Glutamatergic neuron (in vitro differentiated cells): ENCODE measurements around the gene NCLN. TPM values are rescaled to one million over a fixed set of nuclear protein-coding genes. Genes with fewer than 3 reads are reported as not detected.

Experiments
- DNase-seq: peaks from one replicate; pipeline ENCODE4 v3.0.0; 2022
- H3K27ac Mint-ChIP-seq: one replicate; pipeline ENCODE4 v1.8.0; 2020; ENCODE audit warnings: mild to moderate bottlenecking, mixed read lengths, inconsistent platforms; ENCODE audit not compliant: unreplicated experiment
- H3K27me3 Mint-ChIP-seq: one replicate; pipeline ENCODE4 v1.8.0; 2020; ENCODE audit warnings: mild to moderate bottlenecking, moderate library complexity, mixed read lengths, inconsistent platforms; ENCODE audit not compliant: unreplicated experiment
- H3K36me3 Mint-ChIP-seq: one replicate; pipeline ENCODE4 v1.8.0; 2020; ENCODE audit warnings: mild to moderate bottlenecking, mixed read lengths, inconsistent platforms; ENCODE audit not compliant: unreplicated experiment
- H3K4me1 Mint-ChIP-seq: one replicate; pipeline ENCODE4 v1.8.0; 2020; ENCODE audit warnings: mild to moderate bottlenecking, low read depth, mixed read lengths, inconsistent platforms; ENCODE audit not compliant: unreplicated experiment
- H3K4me3 Mint-ChIP-seq: one replicate; pipeline ENCODE4 v1.8.0; 2020; ENCODE audit warnings: mild to moderate bottlenecking, mixed read lengths, inconsistent platforms; ENCODE audit not compliant: unreplicated experiment
- H3K9me3 Mint-ChIP-seq: one replicate; pipeline ENCODE4 v1.8.0; 2020; ENCODE audit warnings: mild to moderate bottlenecking, moderate library complexity, mixed read lengths, inconsistent platforms; ENCODE audit not compliant: unreplicated experiment
- CTCF ChIP-seq: fragments of 200-600 bp; sonication (generic); IDR thresholded peaks from one replicate; pipeline ENCODE4 v1.5.0; 2021; ENCODE audit not compliant: partially characterized antibody, unreplicated experiment
- total RNA-seq: library from RNA; stranded (reverse); fragmentation: NEBNext Ultra II Directional; extraction: Animal tissue kit (Norgen Biotek cat#: 25700); gene quantifications from one replicate; pipeline ENCODE4 v1.2.1, GENCODE V29; 2021; ENCODE audit not compliant: unreplicated experiment

The NCLN gene
- total RNA-seq, 1 donor from 2014 or later: 54.4 TPM

- Mint-ChIP-seq H3K9me3 (peaks cover 2% of the 10 kb centered on the region), H3K4me1 (peaks cover 9% of the 10 kb centered on the region), H3K4me3 (no peak overlapping the region), H3K27ac (peak overlapping the region; percentile 12), H3K36me3 (peaks cover 3% of the 10 kb centered on the region), H3K27me3 (peaks cover 7% of the 10 kb centered on the region)
- DNase-seq: no peak
- TF ChIP-seq CTCF: no peak
These were observed 28.5 kb upstream of the NCLN start for GRCh38 chr19:3157096-3157845.

GRCh38 chr19:3159565-3159964, 26.2 kb upstream of the NCLN start:
- Mint-ChIP-seq H3K27me3 (peaks cover 7% of the 10 kb centered on the region), H3K4me1 (peaks cover 9% of the 10 kb centered on the region), H3K9me3 (peaks cover 2% of the 10 kb centered on the region), H3K36me3 (peaks cover 3% of the 10 kb centered on the region), H3K4me3 (no peak overlapping the region), H3K27ac (no peak overlapping the region)
- no peak for TF ChIP-seq CTCF
- no peak for DNase-seq

- Mint-ChIP-seq H3K27me3 (peaks cover 7% of the 10 kb centered on the region), H3K4me3 (no peak overlapping the region), H3K4me1 (peaks cover 4% of the 10 kb centered on the region), H3K36me3 (peaks cover 3% of the 10 kb centered on the region), H3K9me3 (peaks cover 2% of the 10 kb centered on the region), H3K27ac (no peak overlapping the region)
- no peak for DNase-seq
- TF ChIP-seq CTCF: no peak
These were observed 25.5 kb upstream of the NCLN start for GRCh38 chr19:3160219-3160618.

GRCh38 chr19:3161453-3161852, 24.3 kb upstream of the NCLN start:
- no peak overlapping the region for H3K27ac Mint-ChIP-seq
- H3K4me3 Mint-ChIP-seq: no peak overlapping the region
- H3K9me3 Mint-ChIP-seq: no peaks in the 10 kb centered on the region
- peaks cover 5% of the 10 kb centered on the region for H3K27me3 Mint-ChIP-seq
- no peaks in the 10 kb centered on the region for H3K4me1 Mint-ChIP-seq
- no peak for DNase-seq
- no peaks in the 10 kb centered on the region for H3K36me3 Mint-ChIP-seq
- TF ChIP-seq CTCF: no peak

- TF ChIP-seq CTCF: no peak
- Mint-ChIP-seq H3K27ac (no peak overlapping the region), H3K4me1 (no peaks in the 10 kb centered on the region), H3K36me3 (no peaks in the 10 kb centered on the region), H3K9me3 (no peaks in the 10 kb centered on the region), H3K27me3 (peaks cover 2% of the 10 kb centered on the region), H3K4me3 (no peak overlapping the region)
- no peak for DNase-seq
These were observed 23.1 kb upstream of the NCLN start for GRCh38 chr19:3162418-3163229.
